Neutrophil (primary cell): Measurements from ENCODE around the gene ZNF426.
"Not testable (repeated sequence)": the region's sequence is repeated elsewhere in the genome, so short reads cannot be mapped to it uniquely, and the experiment has no call there.

Experiments used
- H3K27ac ChIP-seq: fragments of 200-600 bp; sonication (generic); 2 replicates; pipeline ENCODE4 v1.5.1; 2016; ENCODE audit warnings: mild to moderate bottlenecking, moderate library complexity
- H3K27me3 ChIP-seq: fragments of 200-600 bp; sonication (generic); 2 replicates; pipeline ENCODE4 v1.6.0; 2016; ENCODE audit warnings: mild to moderate bottlenecking
- H3K36me3 ChIP-seq: fragments of 200-600 bp; sonication (generic); 2 replicates; pipeline ENCODE4 v1.5.1; 2017
- H3K4me1 ChIP-seq, 2 experiments: fragments of 200-600 bp in 1 of 2; sonication (generic) in 1 of 2; 1 replicate in 1 of 2; 2 replicates in 1 of 2; pipeline versions ENCODE4 v1.5.1 to v1.6.1; 2013 to 2016; ENCODE audit warnings: low read depth in 1 of 2, low read length in 1 of 2, mild to moderate bottlenecking in 1 of 2, moderate library complexity in 1 of 2; ENCODE audit not compliant: control insufficient read depth in 1 of 2, insufficient read depth in 1 of 2
- H3K4me3 ChIP-seq, 2 experiments: fragments of 200-600 bp in 1 of 2; sonication (generic) in 1 of 2; 1 replicate in 1 of 2; 2 replicates in 1 of 2; pipeline ENCODE4 v1.5.1; 2013 to 2016; ENCODE audit warnings: low read depth in 1 of 2, low read length in 1 of 2, mild to moderate bottlenecking in 1 of 2, moderate library complexity in 1 of 2
- H3K9me3 ChIP-seq: fragments of 200-600 bp; sonication (generic); 2 replicates; pipeline ENCODE4 v1.5.1; 2016
- CTCF ChIP-seq: fragments of 200-600 bp; sonication (generic); IDR thresholded peaks from 2 replicates; pipeline ENCODE4 v1.5.1; 2016; ENCODE audit warnings: antibody characterized with exemption

The ZNF426 gene

GRCh38 chr19:9570255-9570654 is 31.8 kb upstream of the ZNF426 start:
- no peak for TF ChIP-seq CTCF
- Histone ChIP-seq H3K4me1 (no peaks in the 10 kb centered on the region), H3K27ac (no peak overlapping the region), H3K9me3 (peaks cover 60% of the 10 kb centered on the region), H3K4me3 (no peak overlapping the region), H3K36me3 (peaks cover 21% of the 10 kb centered on the region), H3K27me3 (no peaks in the 10 kb centered on the region)

GRCh38 chr19:9566729-9567128 is 28.3 kb upstream of the ZNF426 start:
- Histone ChIP-seq H3K4me1 (no peaks in the 10 kb centered on the region), H3K4me3 (no peak overlapping the region), H3K27ac (no peak overlapping the region), H3K27me3 (no peaks in the 10 kb centered on the region), H3K9me3 (peaks cover 62% of the 10 kb centered on the region), H3K36me3 (peaks cover 21% of the 10 kb centered on the region)
- no peak for TF ChIP-seq CTCF

- no peak for TF ChIP-seq CTCF
- peaks cover 62% of the 10 kb centered on the region for H3K9me3 ChIP-seq
- H3K4me3 ChIP-seq, result no peak overlapping the region
- no peak overlapping the region for H3K27ac ChIP-seq
- H3K4me1 ChIP-seq, result no peaks in the 10 kb centered on the region
- peaks cover 21% of the 10 kb centered on the region for H3K36me3 ChIP-seq
- no peaks in the 10 kb centered on the region for H3K27me3 ChIP-seq
Measured at GRCh38 chr19:9565900-9566705, 27.7 kb upstream of the ZNF426 start.

- peaks cover 21% of the 10 kb centered on the region for H3K9me3 ChIP-seq
- no peak overlapping the region for H3K27ac ChIP-seq
- H3K27me3 ChIP-seq, result no peaks in the 10 kb centered on the region
- no peaks in the 10 kb centered on the region for H3K36me3 ChIP-seq
- H3K4me1 ChIP-seq, result no peaks in the 10 kb centered on the region
- no peak overlapping the region for H3K4me3 ChIP-seq
- TF ChIP-seq CTCF, result no peak
Measured at GRCh38 chr19:9552536-9553274, 14.3 kb upstream of the ZNF426 start.

GRCh38 chr19:9547870-9548269 is 9.4 kb upstream of the ZNF426 start:
- H3K36me3 ChIP-seq, result no peaks in the 10 kb centered on the region
- no peaks in the 10 kb centered on the region for H3K4me1 ChIP-seq
- no peak for TF ChIP-seq CTCF
- no peaks in the 10 kb centered on the region for H3K27me3 ChIP-seq
- H3K9me3 ChIP-seq, result peaks cover 17% of the 10 kb centered on the region
- no peak overlapping the region for H3K4me3 ChIP-seq
- H3K27ac ChIP-seq, result no peak overlapping the region

- not testable (repeated sequence) for H3K27ac ChIP-seq, H3K36me3 ChIP-seq, H3K4me1 ChIP-seq, H3K27me3 ChIP-seq, H3K4me3 ChIP-seq, H3K9me3 ChIP-seq
Measured at GRCh38 chr19:9541281-9541680, 2.8 kb upstream of the ZNF426 start.

GRCh38 chr19:9539921-9540320 is 1.5 kb upstream of the ZNF426 start:
- H3K9me3 ChIP-seq, H3K4me3 ChIP-seq, H3K27me3 ChIP-seq, H3K4me1 ChIP-seq, H3K27ac ChIP-seq: not testable (repeated sequence)
- H3K36me3 ChIP-seq, result peaks cover 13% of the 10 kb centered on the region

- H3K4me1 ChIP-seq, H3K27me3 ChIP-seq, H3K9me3 ChIP-seq: not testable (repeated sequence)
- Histone ChIP-seq H3K4me3 (peak overlapping the region; percentile 72 to 92), H3K27ac (peak overlapping the region; percentile 91), H3K36me3 (peaks cover 20% of the 10 kb centered on the region)
Measured at GRCh38 chr19:9539201-9539600, 756 bp upstream of the ZNF426 start.
